Neutrophil (primary cell): ENCODE results near the gene SORBS1.

Experiments
- H3K27ac ChIP-seq: fragments of 200-600 bp; sonication (generic); 2 replicates; pipeline ENCODE4 v1.5.1; 2016; ENCODE audit warnings: mild to moderate bottlenecking, moderate library complexity
- H3K27me3 ChIP-seq: fragments of 200-600 bp; sonication (generic); 2 replicates; pipeline ENCODE4 v1.6.0; 2016; ENCODE audit warnings: mild to moderate bottlenecking
- H3K36me3 ChIP-seq: fragments of 200-600 bp; sonication (generic); 2 replicates; pipeline ENCODE4 v1.5.1; 2017
- H3K4me1 ChIP-seq, 2 experiments: fragments of 200-600 bp in 1 of 2; sonication (generic) in 1 of 2; 1 replicate in 1 of 2; 2 replicates in 1 of 2; pipeline versions ENCODE4 v1.5.1 to v1.6.1; 2013 to 2016; ENCODE audit warnings: low read depth in 1 of 2, low read length in 1 of 2, mild to moderate bottlenecking in 1 of 2, moderate library complexity in 1 of 2; ENCODE audit not compliant: control insufficient read depth in 1 of 2, insufficient read depth in 1 of 2
- H3K4me3 ChIP-seq, 2 experiments: fragments of 200-600 bp in 1 of 2; sonication (generic) in 1 of 2; 1 replicate in 1 of 2; 2 replicates in 1 of 2; pipeline ENCODE4 v1.5.1; 2013 to 2016; ENCODE audit warnings: low read depth in 1 of 2, low read length in 1 of 2, mild to moderate bottlenecking in 1 of 2, moderate library complexity in 1 of 2
- H3K9me3 ChIP-seq: fragments of 200-600 bp; sonication (generic); 2 replicates; pipeline ENCODE4 v1.5.1; 2016
- CTCF ChIP-seq: fragments of 200-600 bp; sonication (generic); IDR thresholded peaks from 2 replicates; pipeline ENCODE4 v1.5.1; 2016; ENCODE audit warnings: antibody characterized with exemption

Gene SORBS1

GRCh38 chr10:95447685-95448084 is 113.5 kb downstream of the SORBS1 start:
- TF ChIP-seq CTCF = no peak
- H3K4me1 ChIP-seq = no peaks in the 10 kb centered on the region

GRCh38 chr10:95445837-95446486 is 115.2 kb downstream of the SORBS1 start:
- H3K9me3 ChIP-seq = no peaks in the 10 kb centered on the region
- no peaks in the 10 kb centered on the region for H3K36me3 ChIP-seq
- no peak overlapping the region for H3K4me3 ChIP-seq
- TF ChIP-seq CTCF = no peak
- H3K27me3 ChIP-seq = no peaks in the 10 kb centered on the region
- H3K4me1 ChIP-seq = no peaks in the 10 kb centered on the region
- H3K27ac ChIP-seq = no peak overlapping the region

More at GRCh38 chr10:95447685-95448084, 113.5 kb downstream of the SORBS1 start:
- H3K9me3 ChIP-seq = no peaks in the 10 kb centered on the region
- H3K36me3 ChIP-seq = no peaks in the 10 kb centered on the region
- no peaks in the 10 kb centered on the region for H3K27me3 ChIP-seq
- no peak overlapping the region for H3K4me3 ChIP-seq
- no peak overlapping the region for H3K27ac ChIP-seq

GRCh38 chr10:95445223-95445836 is 115.8 kb downstream of the SORBS1 start:
- Histone ChIP-seq H3K36me3 (no peaks in the 10 kb centered on the region), H3K27ac (no peak overlapping the region), H3K27me3 (no peaks in the 10 kb centered on the region)

GRCh38 chr10:95444792-95445191 is 116.4 kb downstream of the SORBS1 start:
- H3K4me3 ChIP-seq = no peak overlapping the region
- no peaks in the 10 kb centered on the region for H3K27me3 ChIP-seq
- no peak overlapping the region for H3K27ac ChIP-seq
- no peaks in the 10 kb centered on the region for H3K36me3 ChIP-seq
- no peaks in the 10 kb centered on the region for H3K9me3 ChIP-seq
- H3K4me1 ChIP-seq = no peaks in the 10 kb centered on the region
- no peak for TF ChIP-seq CTCF

More at GRCh38 chr10:95445223-95445836, 115.8 kb downstream of the SORBS1 start:
- TF ChIP-seq CTCF = no peak
- Histone ChIP-seq H3K4me1 (no peaks in the 10 kb centered on the region), H3K9me3 (no peaks in the 10 kb centered on the region), H3K4me3 (no peak overlapping the region)

- Histone ChIP-seq H3K27me3 (no peaks in the 10 kb centered on the region), H3K36me3 (no peaks in the 10 kb centered on the region), H3K9me3 (no peaks in the 10 kb centered on the region), H3K27ac (no peak overlapping the region), H3K4me1 (no peaks in the 10 kb centered on the region), H3K4me3 (no peak overlapping the region)
- TF ChIP-seq CTCF = no peak
Observed at GRCh38 chr10:95443636-95444035, 117.5 kb downstream of the SORBS1 start.
